GM21528 (cell line): ENCODE measurements around the gene TFEC.

Experiments used
- ATAC-seq: cut with Tn5 transposase; IDR thresholded peaks from one replicate; pipeline ENCODE4 v1.9.1; 2021; ENCODE audit warnings: mild to moderate bottlenecking, moderate library complexity; ENCODE audit not compliant: unreplicated experiment, low FRiP score

The TFEC gene

DNA sequence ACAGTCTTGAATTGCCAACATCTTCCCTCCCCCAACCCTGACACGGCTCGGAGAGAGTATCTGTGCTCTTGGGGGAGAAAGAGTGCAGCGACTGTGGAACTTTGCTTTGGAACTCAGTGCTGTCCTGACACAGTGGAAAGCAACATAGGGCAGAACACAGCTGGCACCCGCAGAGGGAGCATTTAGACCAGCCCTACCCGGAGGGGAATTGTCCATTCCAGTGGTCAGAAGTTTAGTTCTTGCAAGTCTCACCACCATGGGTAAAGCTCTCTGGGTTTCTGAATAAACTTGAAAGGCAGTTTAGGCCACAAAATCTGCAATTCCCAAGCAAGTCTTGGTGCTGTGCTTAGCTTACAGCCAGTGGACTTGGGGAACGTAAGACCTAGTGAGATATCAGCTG lies 34.9 kb downstream of the TFEC start:
- ATAC-seq, result no peak

DNA sequence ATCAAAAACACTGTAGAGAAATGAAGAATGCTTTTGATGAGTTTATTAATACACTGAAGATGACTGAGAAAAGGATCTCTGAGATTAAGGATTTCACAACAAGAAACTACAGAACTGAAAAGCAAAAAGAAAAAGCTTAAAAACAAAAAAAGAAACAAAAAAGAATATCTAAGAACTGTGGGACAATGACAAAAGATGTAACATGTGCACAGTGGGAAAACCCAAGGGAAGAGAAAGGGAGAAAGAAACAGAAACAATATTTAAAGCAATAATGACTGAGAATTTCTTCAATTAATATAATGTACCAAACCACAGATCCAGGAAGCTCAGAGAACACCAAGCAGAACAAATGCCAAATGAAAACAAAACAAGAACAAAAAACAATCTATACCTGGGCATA lies 42.2 kb downstream of the TFEC start:
- ATAC-seq, result no peak

DNA sequence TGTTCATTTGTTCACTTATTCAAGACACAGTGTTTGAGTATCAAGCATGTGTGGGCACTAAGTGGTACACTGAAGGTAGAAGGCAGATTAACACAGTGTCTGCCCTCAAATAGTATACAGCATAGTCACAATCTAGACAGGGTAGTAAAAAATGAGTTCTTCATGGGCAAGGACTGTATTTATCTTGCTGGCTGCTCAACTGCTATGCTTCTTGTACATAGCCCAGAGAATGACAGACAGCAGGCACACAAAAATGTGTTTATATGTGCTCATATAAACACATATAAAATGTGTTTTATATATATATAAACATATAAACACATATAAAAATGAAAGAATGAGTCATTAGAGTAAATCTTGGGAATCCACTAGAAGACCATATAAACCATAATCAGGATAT lies 43.1 kb downstream of the TFEC start:
- no peak for ATAC-seq

DNA sequence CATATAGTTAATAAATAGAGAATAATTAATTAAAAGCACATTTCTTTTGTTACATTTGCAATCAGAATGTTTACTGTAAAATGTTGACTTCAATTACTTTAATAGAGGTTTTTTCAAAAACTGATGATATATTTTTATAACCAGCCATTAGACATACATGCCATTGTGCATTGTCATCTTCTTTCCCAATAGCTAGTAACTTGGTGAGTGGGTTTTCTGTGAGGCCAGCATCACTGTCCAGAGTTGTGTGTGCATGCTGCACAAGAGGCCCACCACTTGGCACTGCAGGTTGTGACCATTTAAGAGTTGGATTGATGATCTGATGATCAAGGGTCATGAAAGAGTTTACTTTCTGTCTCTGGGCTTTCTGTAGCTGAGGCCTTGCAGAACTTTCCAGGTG lies 46.5 kb downstream of the TFEC start:
- no peak for ATAC-seq

DNA sequence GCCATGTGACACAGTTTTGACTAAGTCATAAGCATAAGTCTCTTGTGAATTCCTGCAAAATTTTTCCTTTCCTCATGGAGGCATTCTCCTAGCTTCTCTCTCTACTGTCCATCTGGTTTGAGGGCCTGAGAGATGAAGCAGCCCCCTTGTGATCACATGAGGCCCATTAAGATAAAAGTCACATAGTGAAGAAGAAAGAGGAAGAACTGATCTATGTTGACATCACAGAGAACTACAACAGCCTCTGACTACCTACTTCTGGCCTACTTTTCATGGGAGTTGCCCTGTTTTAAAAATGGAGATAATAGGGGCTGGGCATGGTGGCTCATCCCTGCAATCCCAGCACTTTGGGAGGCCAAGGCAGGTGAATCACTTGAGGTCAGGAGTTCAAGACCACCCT lies 50.4 kb downstream of the TFEC start:
- no peak for ATAC-seq

DNA sequence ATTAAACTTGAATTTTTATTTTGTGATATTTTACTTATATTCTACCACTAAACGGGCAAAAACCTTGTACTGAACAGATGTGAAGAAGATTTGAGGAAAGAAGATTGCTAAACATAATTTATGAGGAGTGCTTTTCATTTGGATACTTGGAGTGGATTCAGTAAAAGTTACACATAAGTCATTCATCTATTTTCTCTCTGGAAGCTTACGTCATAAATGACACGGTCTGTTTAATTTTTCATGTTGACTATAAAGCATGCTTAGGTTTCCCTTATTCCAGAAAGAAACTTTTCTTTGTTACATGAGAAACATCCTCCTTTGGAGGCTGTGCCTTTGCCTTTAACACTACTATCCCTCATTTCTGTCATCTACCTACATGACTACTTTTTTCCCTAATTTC lies 53.9 kb downstream of the TFEC start:
- ATAC-seq, result no peak

DNA sequence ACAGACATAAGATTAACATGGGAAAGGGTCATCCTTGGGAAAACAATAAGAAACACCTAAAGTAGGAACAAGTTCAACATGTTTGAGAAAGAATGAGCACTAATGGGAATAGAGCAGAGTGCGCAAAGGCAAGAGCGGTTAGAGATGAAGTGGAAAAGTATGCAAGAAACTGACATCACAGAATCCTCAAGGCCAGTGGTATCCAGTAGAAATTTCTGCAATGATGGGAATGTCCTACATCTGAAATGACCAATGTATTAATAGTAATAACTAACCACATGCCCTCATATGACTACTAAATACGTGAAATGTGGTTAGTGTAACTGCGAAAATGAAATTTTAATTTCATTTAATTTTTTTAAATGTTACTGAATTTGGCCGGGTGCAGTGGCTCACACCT lies 54.8 kb downstream of the TFEC start:
- ATAC-seq, result no peak

DNA sequence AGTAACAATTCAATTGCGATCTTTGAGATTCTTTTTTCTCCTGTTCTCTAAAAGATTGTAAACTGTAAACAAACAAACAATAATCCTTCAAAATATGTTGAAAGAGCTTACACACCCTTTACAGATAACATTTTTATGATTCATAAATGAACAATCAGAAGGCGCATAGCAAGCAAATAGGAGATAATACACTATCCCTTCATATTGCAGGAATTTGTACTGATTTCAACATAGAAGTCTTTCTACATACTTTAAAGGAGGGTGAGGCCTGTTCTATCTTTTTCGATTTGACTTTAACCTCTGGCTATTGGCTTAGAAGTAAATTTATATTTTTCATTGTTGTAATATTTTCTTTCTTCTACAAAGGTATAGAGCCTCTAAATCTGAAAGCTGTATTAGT lies 57.2 kb downstream of the TFEC start:
- ATAC-seq, result no peak

DNA sequence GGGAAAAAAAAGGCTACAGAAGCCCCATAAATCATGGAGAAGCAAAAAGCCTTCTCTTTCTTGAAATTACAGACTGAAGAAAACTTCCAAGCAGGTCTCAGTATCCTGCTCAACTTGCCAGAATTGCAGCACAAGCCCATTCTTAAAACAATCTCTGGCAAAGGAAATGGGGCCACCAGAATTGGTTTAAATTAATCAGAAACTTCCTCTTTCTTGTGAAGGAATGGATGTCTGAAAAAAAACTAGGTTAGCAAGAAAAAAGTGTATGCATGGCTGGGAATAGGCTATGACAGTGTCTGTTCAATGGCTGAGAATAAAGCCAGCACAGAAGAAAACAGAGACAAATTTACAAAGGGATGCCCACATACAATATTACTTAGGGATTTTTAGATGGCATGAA lies 59.1 kb downstream of the TFEC start:
- no peak for ATAC-seq

DNA sequence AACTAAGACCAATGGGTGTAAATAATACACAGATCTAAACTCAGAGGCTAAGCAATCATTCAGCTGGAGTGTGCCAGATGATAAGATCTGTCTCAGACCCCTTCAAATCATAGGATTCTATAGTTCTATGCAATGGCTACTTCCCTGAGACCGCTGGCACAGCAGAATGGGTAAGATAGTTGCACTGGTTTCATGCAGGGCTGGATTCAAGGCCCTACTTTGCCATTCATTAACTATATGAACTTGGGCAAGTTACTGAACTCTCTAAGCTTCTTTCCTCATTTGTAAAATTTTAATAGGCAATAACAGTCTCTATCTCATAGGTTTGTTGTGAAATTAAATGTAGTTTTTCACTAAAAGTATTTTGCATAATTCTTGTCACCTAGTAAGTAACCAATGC lies 62.0 kb downstream of the TFEC start:
- no peak for ATAC-seq

DNA sequence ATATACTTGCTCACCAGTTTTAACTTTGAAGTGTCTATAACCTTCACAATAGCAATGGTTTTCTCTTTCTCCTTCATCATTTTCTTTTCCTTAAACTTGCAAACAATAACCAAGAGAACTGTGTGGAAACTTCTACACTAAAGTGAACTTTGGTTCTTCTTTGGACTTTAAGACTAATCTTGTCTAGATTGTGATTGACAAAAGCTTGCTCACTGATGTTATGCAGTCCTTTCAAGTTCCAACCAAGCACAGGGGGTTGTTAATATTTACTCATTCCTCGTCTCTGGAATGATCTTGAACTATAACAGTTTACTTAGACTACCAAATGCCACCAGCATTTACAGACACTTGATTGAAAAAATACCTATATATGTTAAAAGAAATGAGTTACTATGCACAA lies 62.4 kb downstream of the TFEC start:
- no peak for ATAC-seq

DNA sequence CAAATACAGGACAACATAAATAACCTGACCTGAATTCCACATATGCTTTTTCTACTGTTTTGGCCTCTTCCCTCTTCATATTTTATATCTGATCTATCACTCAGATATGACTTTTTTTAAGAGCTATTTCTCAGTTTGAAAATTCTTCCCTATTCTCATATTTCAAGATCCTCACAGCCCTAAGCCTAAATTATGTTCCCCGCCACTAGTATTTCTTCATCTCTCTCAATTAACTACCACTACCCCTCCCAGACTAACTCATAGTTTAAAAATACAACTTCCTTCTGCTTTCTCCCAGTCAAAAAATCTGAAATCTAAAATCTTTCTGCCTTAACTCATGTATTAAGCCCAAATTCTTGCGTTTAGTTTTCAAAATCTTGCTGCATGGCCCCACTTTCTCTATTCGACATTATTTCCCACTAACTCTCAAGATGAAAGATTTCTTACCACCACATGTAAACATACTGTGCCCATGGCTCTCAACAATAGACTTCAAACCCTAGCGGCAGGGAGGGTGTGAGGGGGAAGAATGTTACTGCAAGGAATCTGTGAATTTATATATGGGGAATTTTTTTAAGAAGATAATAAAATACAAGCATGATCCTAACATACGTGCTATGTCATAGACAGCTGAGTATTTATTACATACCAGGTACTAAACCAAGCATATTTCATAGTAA lies 64.6 kb downstream of the TFEC start:
- ATAC-seq, result no peak

DNA sequence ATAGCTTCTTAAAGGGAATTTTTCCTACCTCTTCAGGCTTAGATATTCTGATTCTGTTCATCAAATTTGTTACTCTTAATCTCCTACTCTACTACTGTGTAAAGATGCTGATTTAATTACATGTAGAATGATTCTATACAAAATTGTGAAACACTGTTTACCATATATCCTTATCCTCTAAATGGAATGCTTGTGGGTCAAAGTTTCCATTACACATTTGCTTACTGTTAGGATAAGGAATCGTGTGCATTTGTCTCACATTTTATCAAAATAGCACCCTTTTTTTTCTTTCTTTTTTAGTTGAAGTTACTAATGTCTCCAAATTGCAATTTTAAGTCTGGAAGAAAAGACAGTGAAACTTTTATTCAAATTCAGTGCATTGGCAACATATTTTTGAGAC lies 65.3 kb downstream of the TFEC start:
- no peak for ATAC-seq

DNA sequence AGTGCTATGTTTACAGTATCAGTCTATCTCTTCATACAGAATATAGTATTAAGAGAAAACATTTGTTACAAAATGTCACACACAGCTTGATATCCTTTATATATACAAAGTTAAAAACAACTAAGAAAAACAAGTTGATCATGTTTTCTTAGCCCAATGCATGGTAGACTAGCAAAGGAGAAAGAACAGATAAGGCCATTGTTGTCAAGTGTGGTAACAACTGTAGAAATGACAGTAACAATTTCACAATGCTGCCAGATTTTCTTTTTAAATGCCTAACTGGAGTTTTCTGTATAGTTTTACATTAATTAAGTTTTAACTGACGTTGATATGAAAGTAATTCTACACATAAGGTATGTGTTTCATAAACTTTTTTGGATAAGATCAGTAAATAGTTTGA lies 65.8 kb downstream of the TFEC start:
- no peak for ATAC-seq

DNA sequence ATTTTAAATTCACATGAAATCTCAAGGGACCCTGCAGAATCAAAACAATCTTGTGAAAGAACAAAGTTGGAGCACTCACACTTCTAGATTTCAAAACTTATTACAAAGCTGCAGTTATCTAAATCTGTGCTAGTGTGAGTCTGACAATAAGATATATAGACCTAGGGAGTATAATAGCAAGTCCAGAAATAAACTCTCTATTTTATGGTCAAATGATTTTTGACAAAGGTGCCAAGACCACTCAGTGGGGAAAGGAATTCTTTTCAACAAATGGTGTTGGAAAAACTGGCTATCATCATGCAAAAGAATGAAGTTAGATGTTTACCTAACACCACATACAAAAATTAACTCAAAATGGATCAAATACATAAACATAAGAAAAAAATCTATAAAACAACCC lies 68.2 kb downstream of the TFEC start:
- ATAC-seq, result no peak

DNA sequence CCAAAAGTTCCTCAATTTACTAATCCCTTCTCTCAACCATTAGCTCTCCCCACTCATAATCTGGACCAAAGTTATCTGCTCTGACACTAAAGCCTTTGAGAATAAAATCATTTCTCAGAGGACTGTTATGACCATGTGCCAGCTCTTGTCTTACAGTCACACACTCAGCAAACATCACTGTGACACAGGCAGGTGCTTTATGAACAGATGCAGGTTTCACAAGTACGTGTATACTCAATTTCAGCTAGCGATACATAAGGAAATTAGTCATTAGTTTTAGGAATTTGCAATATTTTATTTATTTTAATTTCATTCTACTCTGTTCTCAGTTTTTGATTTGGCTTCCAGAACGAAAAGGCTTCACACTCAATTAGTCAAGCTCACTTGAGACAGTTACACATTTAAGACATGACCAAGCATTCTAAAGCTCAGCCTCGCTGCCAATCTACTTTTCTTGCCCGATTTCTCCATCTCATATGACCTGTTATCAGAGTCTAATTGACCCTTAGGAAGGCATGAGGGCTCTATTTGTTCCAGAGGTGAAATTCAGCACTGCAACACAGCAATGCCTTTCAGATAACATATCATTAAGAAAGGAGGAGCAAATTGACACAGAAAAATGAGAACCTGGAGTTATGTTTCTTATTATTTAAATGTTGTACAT lies 76.8 kb downstream of the TFEC start:
- ATAC-seq, result no peak

DNA sequence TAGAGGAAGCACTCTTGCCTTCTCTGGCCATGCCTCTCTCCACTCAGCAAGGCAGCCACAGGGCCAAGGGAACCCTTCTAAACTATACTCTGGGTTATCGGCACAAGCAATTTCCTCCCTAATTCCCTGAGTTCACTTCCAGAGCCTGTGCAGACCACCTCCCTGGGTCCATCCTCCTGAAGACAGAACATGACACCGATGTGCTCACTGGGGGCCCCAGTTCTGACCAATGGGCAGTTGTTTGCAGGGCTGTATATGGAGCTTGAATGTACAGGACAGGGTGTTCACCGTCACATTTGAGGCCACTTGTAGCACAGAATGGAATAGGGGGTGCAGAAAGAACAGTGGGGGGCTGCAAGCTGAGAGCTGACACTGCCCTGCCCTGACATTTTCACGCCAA lies 77.7 kb downstream of the TFEC start:
- no peak for ATAC-seq

DNA sequence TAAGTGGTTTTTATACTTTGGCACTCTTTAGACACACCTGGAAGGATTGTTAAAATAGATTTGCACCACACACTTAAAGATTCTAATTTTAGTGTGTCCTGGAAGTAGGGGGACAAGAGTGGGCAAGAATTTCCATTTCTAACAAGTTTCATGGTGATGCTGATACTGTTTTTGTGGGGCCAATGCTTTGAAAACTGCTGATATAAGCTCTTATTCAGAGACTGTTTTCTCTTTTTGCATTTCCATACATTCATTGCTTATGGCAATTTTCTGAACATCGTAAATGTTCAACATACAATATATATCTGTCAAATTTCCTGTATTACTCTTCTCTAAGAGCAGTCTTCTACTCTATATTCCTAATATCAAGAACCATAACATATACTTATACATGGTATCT lies 79.0 kb downstream of the TFEC start:
- ATAC-seq, result no peak

DNA sequence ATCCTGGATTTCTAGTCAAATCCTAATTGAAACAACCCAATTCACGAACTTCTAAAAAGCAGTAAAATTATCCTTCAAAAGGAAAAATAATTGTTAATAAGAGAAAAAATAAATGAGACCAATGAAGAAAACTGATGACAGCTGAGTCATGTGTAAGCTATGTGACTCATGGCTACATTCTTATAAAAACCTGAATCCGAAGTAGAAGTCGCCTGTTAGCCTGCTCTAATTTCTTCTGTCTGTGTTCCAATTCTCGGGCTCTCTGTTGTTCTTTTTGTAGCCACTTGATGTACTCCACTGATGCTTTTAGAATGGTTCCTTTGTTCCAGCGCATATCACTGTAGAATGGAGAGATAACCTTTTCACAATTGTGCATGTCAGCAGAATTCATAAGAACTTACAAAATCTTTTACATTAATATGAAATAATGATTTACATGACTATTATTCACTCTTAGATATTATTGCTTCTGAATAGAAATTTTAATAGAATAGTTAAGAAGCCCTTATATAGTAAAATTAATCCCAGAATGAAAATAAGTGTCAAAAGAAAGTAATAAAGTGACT lies 88.8 kb downstream of the TFEC start:
- ATAC-seq, result no peak

DNA sequence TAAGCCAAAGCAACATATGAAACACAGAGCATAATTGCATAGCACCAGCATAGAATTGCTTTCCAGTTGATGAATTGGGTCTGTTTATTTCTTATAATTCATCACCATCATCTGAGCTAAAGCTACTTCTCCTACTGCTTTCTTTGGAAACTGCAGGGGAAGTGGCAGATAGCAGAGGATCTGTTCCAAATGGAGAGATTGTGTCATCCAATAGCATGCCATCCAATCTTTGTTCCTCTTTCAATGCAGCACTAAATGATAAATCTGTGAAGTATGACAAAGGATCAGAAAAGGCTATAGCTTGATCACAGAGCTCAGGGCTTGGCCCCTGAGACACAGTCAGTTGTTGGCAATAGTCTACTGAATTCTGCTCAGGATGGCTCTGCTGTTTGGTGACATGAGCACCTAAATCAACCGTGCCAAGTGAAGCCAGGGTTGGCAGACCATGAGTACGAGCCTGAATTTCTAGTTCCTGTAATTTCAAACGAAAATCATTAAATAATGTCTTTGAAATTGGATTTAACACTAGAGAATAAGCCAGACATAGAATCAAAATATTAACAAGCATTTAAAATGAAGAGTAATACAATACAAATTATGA lies 90.0 kb downstream of the TFEC start:
- ATAC-seq, result no peak

DNA sequence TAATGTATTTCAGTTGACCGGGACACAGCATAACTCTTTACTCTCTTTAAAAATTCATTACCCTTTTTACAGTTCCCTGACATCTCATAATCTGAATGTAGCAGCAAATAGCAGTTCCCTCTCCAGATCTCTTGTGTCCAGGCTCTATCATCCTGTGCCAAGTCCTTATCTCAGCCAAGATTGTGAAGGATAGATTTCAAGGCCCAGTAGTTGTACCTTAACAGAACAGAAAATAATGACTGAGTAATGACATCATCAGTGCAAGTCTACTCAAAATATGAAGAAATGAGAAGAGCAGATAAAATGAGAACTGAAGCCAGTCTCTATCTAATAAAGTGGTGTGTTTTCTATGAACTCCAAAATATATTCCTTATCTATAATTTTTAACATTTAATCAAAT lies 92.6 kb downstream of the TFEC start:
- no peak for ATAC-seq

DNA sequence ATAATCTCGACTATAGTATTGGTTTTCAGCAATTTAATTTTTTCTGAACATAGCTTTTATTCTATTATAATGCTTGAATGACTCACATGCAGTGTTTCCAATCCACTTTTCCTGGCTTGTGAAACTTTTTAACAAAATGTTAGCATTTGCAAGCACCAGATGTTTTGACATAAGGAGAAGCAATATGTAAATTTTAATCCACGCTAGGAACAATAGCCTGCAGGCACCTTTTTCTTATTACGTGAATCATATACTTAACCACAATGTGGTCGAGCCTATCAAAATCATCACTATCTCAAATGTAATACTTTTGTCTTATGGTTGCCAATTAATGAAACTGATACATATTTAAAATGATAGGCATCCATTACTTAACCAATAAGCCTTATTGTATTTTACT lies 97.1 kb downstream of the TFEC start:
- no peak for ATAC-seq
